ENCODE data around the gene LSS. TPM values are rescaled to one million over a fixed set of nuclear protein-coding genes. Genes with fewer than 3 reads are reported as not detected.
"Not testable (repeated sequence)": the region's sequence is repeated elsewhere in the genome, so short reads cannot be mapped to it uniquely, and the experiment has no call there.

LSS gene
- total RNA-seq, 1 experiment from 2014 or later = 121 TPM

DNA sequence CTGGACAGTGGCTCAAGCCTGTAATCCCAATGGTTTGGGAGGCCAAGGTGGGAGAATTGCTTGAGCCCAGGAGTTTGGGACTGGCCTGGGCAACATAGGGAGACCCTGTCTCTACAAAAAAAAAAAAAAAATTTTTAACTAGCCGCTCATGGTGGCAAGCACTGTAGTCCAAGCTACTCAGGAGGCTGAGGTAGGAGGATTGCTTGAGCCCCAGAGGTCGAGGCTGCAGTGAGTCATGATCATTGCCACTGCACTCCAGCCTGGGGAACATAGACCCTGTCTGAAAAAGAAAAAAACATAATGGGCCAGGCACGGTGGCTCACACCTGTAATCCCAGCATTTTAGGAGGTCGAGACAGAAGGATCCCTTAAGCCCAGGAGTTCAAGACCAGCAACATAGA, 49.6 kb downstream of the LSS start:
- no peaks in the 10 kb centered on the region for H3K4me1 Mint-ChIP-seq (ENCODE audit: low read depth, unreplicated experiment)
- no peak overlapping the region for H3K4me3 ChIP-seq (ENCODE audit: low read depth, low read length)
- H3K9me3 Mint-ChIP-seq (ENCODE audit: unreplicated experiment) = peaks cover 18% of the 10 kb centered on the region
- no peak for DNase-seq
- H3K27ac Mint-ChIP-seq (ENCODE audit: unreplicated experiment) = no peak overlapping the region
- no TSS peak for BruUV-seq (replicated peaks)
- TF ChIP-seq, protein P1, sequence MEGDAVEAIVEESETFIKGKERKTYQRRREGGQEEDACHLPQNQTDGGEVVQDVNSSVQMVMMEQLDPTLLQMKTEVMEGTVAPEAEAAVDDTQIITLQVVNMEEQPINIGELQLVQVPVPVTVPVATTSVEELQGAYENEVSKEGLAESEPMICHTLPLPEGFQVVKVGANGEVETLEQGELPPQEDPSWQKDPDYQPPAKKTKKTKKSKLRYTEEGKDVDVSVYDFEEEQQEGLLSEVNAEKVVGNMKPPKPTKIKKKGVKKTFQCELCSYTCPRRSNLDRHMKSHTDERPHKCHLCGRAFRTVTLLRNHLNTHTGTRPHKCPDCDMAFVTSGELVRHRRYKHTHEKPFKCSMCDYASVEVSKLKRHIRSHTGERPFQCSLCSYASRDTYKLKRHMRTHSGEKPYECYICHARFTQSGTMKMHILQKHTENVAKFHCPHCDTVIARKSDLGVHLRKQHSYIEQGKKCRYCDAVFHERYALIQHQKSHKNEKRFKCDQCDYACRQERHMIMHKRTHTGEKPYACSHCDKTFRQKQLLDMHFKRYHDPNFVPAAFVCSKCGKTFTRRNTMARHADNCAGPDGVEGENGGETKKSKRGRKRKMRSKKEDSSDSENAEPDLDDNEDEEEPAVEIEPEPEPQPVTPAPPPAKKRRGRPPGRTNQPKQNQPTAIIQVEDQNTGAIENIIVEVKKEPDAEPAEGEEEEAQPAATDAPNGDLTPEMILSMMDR (IDR thresholded peaks at IDR 0.05; ENCODE audit: insufficient read depth in 1 of 2, low read depth in 1 of 2, low read length in 1 of 2, severe bottlenecking in 1 of 2, unreplicated experiment in 1 of 2) = no peak
- no peaks in the 10 kb centered on the region for H3K36me3 Mint-ChIP-seq (ENCODE audit: insufficient read depth, unreplicated experiment)
- no peak overlapping the region for H3K4me3 Mint-ChIP-seq (ENCODE audit: unreplicated experiment)
- H3K27me3 ChIP-seq (replicated peaks; ENCODE audit: control insufficient read depth, insufficient read depth, low read length) = no peaks in the 10 kb centered on the region
- intact Hi-C loops (cut with micrococcal nuclease; ENCODE audit: unreplicated experiment) = no loop called here
- H3K4me1 ChIP-seq = no peaks in the 10 kb centered on the region
- H3K9me3 ChIP-seq = peaks cover 3% of the 10 kb centered on the region; the same call in 1 of the 2 replicates
- H3K27me3 Mint-ChIP-seq (ENCODE audit: insufficient read depth, unreplicated experiment) = peaks cover 9% of the 10 kb centered on the region
- ChIA-PET POLR2A (no interaction called here), CTCF (no interaction called here)
- H3K36me3 ChIP-seq (ENCODE audit: control insufficient read depth, insufficient read depth, low read length) = no peaks in the 10 kb centered on the region

GRCh38 chr21:46176443-46177129, 52.0 kb downstream of the LSS start:
- H3K4me1 Mint-ChIP-seq (ENCODE audit: low read depth, unreplicated experiment); H3K9me3 ChIP-seq; intact Hi-C loops (cut with micrococcal nuclease; ENCODE audit: unreplicated experiment); DNase-seq; H3K4me1 ChIP-seq; H3K4me3 Mint-ChIP-seq (ENCODE audit: unreplicated experiment); H3K36me3 ChIP-seq (ENCODE audit: control insufficient read depth, insufficient read depth, low read length); H3K36me3 Mint-ChIP-seq (ENCODE audit: insufficient read depth, unreplicated experiment); H3K27me3 ChIP-seq (replicated peaks; ENCODE audit: control insufficient read depth, insufficient read depth, low read length); H3K4me3 ChIP-seq (ENCODE audit: low read depth, low read length); POLR2A ChIA-PET; H3K27ac Mint-ChIP-seq (ENCODE audit: unreplicated experiment); BruUV-seq (replicated peaks): not testable (repeated sequence)
- peaks cover 13% of the 10 kb centered on the region for H3K27me3 Mint-ChIP-seq (ENCODE audit: insufficient read depth, unreplicated experiment)
- H3K9me3 Mint-ChIP-seq (ENCODE audit: unreplicated experiment) = peaks cover 18% of the 10 kb centered on the region
- CTCF ChIA-PET = interaction anchor here (0.5 kb wide), 1 partner anchor 33 kb away, joined by 3 read pairs; no protein-coding TSS in a partner anchor

DNA sequence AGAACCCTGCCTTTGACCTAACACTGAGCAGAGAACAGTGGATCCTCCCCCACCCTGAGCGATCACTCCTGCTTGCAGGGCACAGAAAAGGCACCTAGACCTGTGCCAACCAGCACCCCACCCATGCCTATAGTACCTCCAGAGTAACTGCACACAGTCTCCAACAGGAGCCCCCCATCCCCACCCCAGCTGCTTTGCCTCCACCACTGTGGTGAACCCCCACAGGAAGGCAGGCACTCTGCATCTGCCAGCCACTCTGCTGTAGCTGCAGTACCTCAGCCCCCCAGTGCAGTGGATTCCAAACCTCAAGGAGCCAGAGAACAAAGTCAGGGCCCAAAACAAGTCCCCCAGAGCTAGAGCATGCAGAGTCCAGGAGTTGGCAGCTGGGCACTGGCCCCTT, 55.0 kb downstream of the LSS start:
- H3K4me3 ChIP-seq (ENCODE audit: low read depth, low read length) = no peak overlapping the region
- no peak overlapping the region for H3K27ac Mint-ChIP-seq (ENCODE audit: unreplicated experiment)
- H3K27me3 Mint-ChIP-seq (ENCODE audit: insufficient read depth, unreplicated experiment) = peaks cover 13% of the 10 kb centered on the region
- H3K36me3 ChIP-seq (ENCODE audit: control insufficient read depth, insufficient read depth, low read length) = no peaks in the 10 kb centered on the region
- TF ChIP-seq, protein P1 (IDR thresholded peaks at IDR 0.05; ENCODE audit: insufficient read depth in 1 of 2, low read depth in 1 of 2, low read length in 1 of 2, severe bottlenecking in 1 of 2, unreplicated experiment in 1 of 2) = no peak
- no peaks in the 10 kb centered on the region for H3K27me3 ChIP-seq (replicated peaks; ENCODE audit: control insufficient read depth, insufficient read depth, low read length)
- intact Hi-C loops (cut with micrococcal nuclease; ENCODE audit: unreplicated experiment) = no loop called here
- H3K9me3 Mint-ChIP-seq (ENCODE audit: unreplicated experiment) = peaks cover 18% of the 10 kb centered on the region
- ChIA-PET POLR2A (no interaction called here), CTCF (no interaction called here)
- peaks cover 3% of the 10 kb centered on the region; the same call in 1 of the 2 replicates for H3K9me3 ChIP-seq
- BruUV-seq (replicated peaks) = no TSS peak
- H3K4me1 ChIP-seq = no peaks in the 10 kb centered on the region
- H3K36me3 Mint-ChIP-seq (ENCODE audit: insufficient read depth, unreplicated experiment) = no peaks in the 10 kb centered on the region
- no peak for DNase-seq
- H3K4me3 Mint-ChIP-seq (ENCODE audit: unreplicated experiment) = no peak overlapping the region
- H3K4me1 Mint-ChIP-seq (ENCODE audit: low read depth, unreplicated experiment) = no peaks in the 10 kb centered on the region
